Caki2 (cell line): ENCODE measurements around the gene RBFOX1. TPM values are rescaled to one million over a fixed set of nuclear protein-coding genes. Genes with fewer than 3 reads are reported as not detected.
"Not testable (repeated sequence)": the region's sequence is repeated elsewhere in the genome, so short reads cannot be mapped to it uniquely, and the experiment has no call there.

ENCODE experiments used
- DNase-seq: peaks from one replicate; pipeline ENCODE4 v3.0.0-alpha.2; 2015; ENCODE audit warnings: low read depth
- in situ Hi-C: cut with HindIII; loops from 2 replicates; pipeline ENCODE4 v1.10.0; 2016; ENCODE audit warnings: low sequenced_read_pairs, low pct_unique_long_range_greater_than_20kb, mixed read lengths
- total RNA-seq: library from RNA; depleted of rRNA; stranded (reverse); fragments of >200 nt; shearing (Covaris generic); gene quantifications from 2 replicates; pipeline ENCODE4 v1.2.3, GENCODE V29; 2014; ENCODE audit warnings: low replicate concordance

The RBFOX1 gene
- total RNA-seq, 1 experiment from 2014 or later: 0.24 TPM

- in situ Hi-C loops: no loop called here
Observed at GRCh38 chr16:7493133-7493532, 160.5 kb downstream of the RBFOX1 start.

GRCh38 chr16:7497691-7498090 is 165.0 kb downstream of the RBFOX1 start:
- in situ Hi-C loops: no loop called here
- no peak for DNase-seq

More at GRCh38 chr16:7493133-7493532, 160.5 kb downstream of the RBFOX1 start:
- DNase-seq: no peak

- in situ Hi-C loops: no loop called here
- no peak for DNase-seq
Observed at GRCh38 chr16:7501868-7502267, 169.2 kb downstream of the RBFOX1 start.

GRCh38 chr16:7502591-7503157 is 170.0 kb downstream of the RBFOX1 start:
- DNase-seq, in situ Hi-C loops: not testable (repeated sequence)

GRCh38 chr16:7503666-7504065 is 171.0 kb downstream of the RBFOX1 start:
- in situ Hi-C loops: no loop called here
- DNase-seq: no peak

- in situ Hi-C loops: no loop called here
- DNase-seq: no peak
Observed at GRCh38 chr16:7504844-7505243, 172.2 kb downstream of the RBFOX1 start.

- in situ Hi-C loops: no loop called here
- DNase-seq: no peak
Observed at GRCh38 chr16:7505495-7505894, 172.8 kb downstream of the RBFOX1 start.

GRCh38 chr16:7506363-7506762 is 173.7 kb downstream of the RBFOX1 start:
- no peak for DNase-seq
- in situ Hi-C loops: no loop called here

GRCh38 chr16:7508656-7509055 is 176.0 kb downstream of the RBFOX1 start:
- in situ Hi-C loops: no loop called here
- DNase-seq: no peak

- DNase-seq: no peak
- in situ Hi-C loops: no loop called here
Observed at GRCh38 chr16:7509963-7510601, 177.4 kb downstream of the RBFOX1 start.

GRCh38 chr16:7511549-7512260 is 179.1 kb downstream of the RBFOX1 start:
- in situ Hi-C loops: no loop called here

GRCh38 chr16:7512503-7512902 is 179.9 kb downstream of the RBFOX1 start:
- DNase-seq: no peak
- in situ Hi-C loops: no loop called here

More at GRCh38 chr16:7511549-7512260, 179.1 kb downstream of the RBFOX1 start:
- no peak for DNase-seq

- DNase-seq: no peak
- in situ Hi-C loops: no loop called here
Observed at GRCh38 chr16:7513429-7513828, 180.8 kb downstream of the RBFOX1 start.

- no peak for DNase-seq
- in situ Hi-C loops: no loop called here
Observed at GRCh38 chr16:7515543-7515942, 182.9 kb downstream of the RBFOX1 start.

- in situ Hi-C loops: no loop called here
- DNase-seq: no peak
Observed at GRCh38 chr16:7517496-7517895, 184.9 kb downstream of the RBFOX1 start.

GRCh38 chr16:7518158-7518557 is 185.5 kb downstream of the RBFOX1 start:
- DNase-seq: no peak
- in situ Hi-C loops: no loop called here

GRCh38 chr16:7521834-7522233 is 189.2 kb downstream of the RBFOX1 start:
- in situ Hi-C loops: no loop called here
- DNase-seq: no peak

GRCh38 chr16:7524419-7524818 is 191.8 kb downstream of the RBFOX1 start:
- in situ Hi-C loops: no loop called here
- DNase-seq: no peak

GRCh38 chr16:7526736-7527135 is 194.1 kb downstream of the RBFOX1 start:
- in situ Hi-C loops: no loop called here

GRCh38 chr16:7532534-7532933 is 199.9 kb downstream of the RBFOX1 start:
- in situ Hi-C loops: no loop called here
- DNase-seq: no peak

More at GRCh38 chr16:7526736-7527135, 194.1 kb downstream of the RBFOX1 start:
- no peak for DNase-seq
